HG02970 (cell line): ENCODE measurements around the gene FDX1.
A peak's percentile ranks its signal among the peaks of the same experiment; 100 is the strongest.

Source experiments
- ATAC-seq: cut with Tn5 transposase; IDR thresholded peaks from one replicate; pipeline ENCODE4 v1.9.1; 2021; ENCODE audit warnings: mild to moderate bottlenecking, moderate library complexity, moderate number of reproducible peaks; ENCODE audit not compliant: unreplicated experiment, low FRiP score

Gene FDX1

GRCh38 chr11:110430267-110431050 lies 711 bp downstream of the FDX1 start:
- ATAC-seq: peak; percentile 38

GRCh38 chr11:110431051-110431672 lies 1.4 kb downstream of the FDX1 start:
- no peak for ATAC-seq

GRCh38 chr11:110431674-110432073 lies 1.9 kb downstream of the FDX1 start:
- ATAC-seq: no peak

GRCh38 chr11:110432713-110433392 lies 3.1 kb downstream of the FDX1 start:
- no peak for ATAC-seq

- no peak for ATAC-seq
Observed at GRCh38 chr11:110433393-110434333, 3.9 kb downstream of the FDX1 start.

GRCh38 chr11:110434952-110435779 lies 5.4 kb downstream of the FDX1 start:
- ATAC-seq: no peak

- ATAC-seq: no peak
Observed at GRCh38 chr11:110435780-110436717, 6.3 kb downstream of the FDX1 start.

GRCh38 chr11:110438017-110438416 lies 8.3 kb downstream of the FDX1 start:
- ATAC-seq: no peak

- no peak for ATAC-seq
Observed at GRCh38 chr11:110445437-110445836, 15.7 kb downstream of the FDX1 start.

GRCh38 chr11:110446061-110446460 lies 16.3 kb downstream of the FDX1 start:
- no peak for ATAC-seq

GRCh38 chr11:110446594-110446993 lies 16.8 kb downstream of the FDX1 start:
- ATAC-seq: no peak

GRCh38 chr11:110447343-110447742 lies 17.6 kb downstream of the FDX1 start:
- no peak for ATAC-seq

GRCh38 chr11:110447897-110448745 lies 18.4 kb downstream of the FDX1 start:
- no peak for ATAC-seq

GRCh38 chr11:110450246-110450645 lies 20.5 kb downstream of the FDX1 start:
- no peak for ATAC-seq

GRCh38 chr11:110452720-110453119 lies 23.0 kb downstream of the FDX1 start:
- ATAC-seq: no peak

- ATAC-seq: no peak
Observed at GRCh38 chr11:110453684-110454354, 24.1 kb downstream of the FDX1 start.

- no peak for ATAC-seq
Observed at GRCh38 chr11:110454609-110455008, 24.9 kb downstream of the FDX1 start.
